DOHH2 (cell line): ENCODE measurements around the gene PCSK5.

Source experiments
- EZH2phosphoT487 ChIP-seq: fragments of 200-600 bp; sonication (generic); IDR thresholded peaks from 2 replicates; pipeline ENCODE4 v1.6.1; 2017; ENCODE audit warnings: borderline replicate concordance, mild to moderate bottlenecking, antibody characterized with exemption, low read length, moderate library complexity, mixed read lengths
- TF ChIP-seq, protein P1 (sequence below): fragments of 200-600 bp; sonication (generic); IDR thresholded peaks from one replicate; pipeline ENCODE4 v1.5.1; 2014; ENCODE audit warnings: antibody characterized with exemption, mild to moderate bottlenecking, low read depth, low read length; ENCODE audit not compliant: poor library complexity, severe bottlenecking

DNA sequence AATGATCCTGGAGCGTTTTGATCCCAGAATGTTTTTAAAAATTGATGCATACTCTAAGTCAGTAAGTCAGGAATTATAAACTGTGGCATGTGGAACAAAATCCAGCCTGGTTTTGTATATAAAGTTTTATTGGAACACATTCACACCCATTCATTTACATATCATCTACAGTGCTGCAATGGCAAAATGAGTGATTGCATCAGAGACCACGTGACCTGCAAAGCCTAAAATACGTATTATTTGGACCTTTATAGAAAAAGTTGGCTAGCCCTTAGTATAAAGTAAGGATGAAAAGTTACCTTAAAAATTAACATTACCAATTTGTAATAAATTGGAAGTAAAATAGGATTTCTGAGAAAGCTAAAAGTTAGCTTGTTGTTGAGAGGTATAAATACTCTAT is 95.0 kb downstream of the PCSK5 start:
- TF ChIP-seq, protein P1, sequence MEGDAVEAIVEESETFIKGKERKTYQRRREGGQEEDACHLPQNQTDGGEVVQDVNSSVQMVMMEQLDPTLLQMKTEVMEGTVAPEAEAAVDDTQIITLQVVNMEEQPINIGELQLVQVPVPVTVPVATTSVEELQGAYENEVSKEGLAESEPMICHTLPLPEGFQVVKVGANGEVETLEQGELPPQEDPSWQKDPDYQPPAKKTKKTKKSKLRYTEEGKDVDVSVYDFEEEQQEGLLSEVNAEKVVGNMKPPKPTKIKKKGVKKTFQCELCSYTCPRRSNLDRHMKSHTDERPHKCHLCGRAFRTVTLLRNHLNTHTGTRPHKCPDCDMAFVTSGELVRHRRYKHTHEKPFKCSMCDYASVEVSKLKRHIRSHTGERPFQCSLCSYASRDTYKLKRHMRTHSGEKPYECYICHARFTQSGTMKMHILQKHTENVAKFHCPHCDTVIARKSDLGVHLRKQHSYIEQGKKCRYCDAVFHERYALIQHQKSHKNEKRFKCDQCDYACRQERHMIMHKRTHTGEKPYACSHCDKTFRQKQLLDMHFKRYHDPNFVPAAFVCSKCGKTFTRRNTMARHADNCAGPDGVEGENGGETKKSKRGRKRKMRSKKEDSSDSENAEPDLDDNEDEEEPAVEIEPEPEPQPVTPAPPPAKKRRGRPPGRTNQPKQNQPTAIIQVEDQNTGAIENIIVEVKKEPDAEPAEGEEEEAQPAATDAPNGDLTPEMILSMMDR, result no peak
- TF ChIP-seq EZH2phosphoT487, result no peak
